Stomach (tissue), 9 donors: ENCODE data around the gene FBXW7. TPM values are rescaled to one million over a fixed set of nuclear protein-coding genes. Genes with fewer than 3 reads are reported as not detected.

Experiments
- DNase-seq, 2 donors: peaks; one replicate each; pipeline versions ENCODE4 v3.0.0 to v3.0.0-alpha.2; 2013 to 2019
- H3K27ac ChIP-seq, 5 donors: fragments of 200-600 bp in 4 of 5; sonication (generic) in 4 of 5; one replicate each; pipeline ENCODE4 v1.5.1; 2013 to 2019; ENCODE audit warnings: mild to moderate bottlenecking in 1 of 5, moderate library complexity in 1 of 5
- H3K27me3 ChIP-seq, 3 donors: fragments of 200-600 bp; sonication (generic); one replicate each; pipeline ENCODE4 v1.5.1; 2017 to 2019; ENCODE audit warnings: mixed run types in 1 of 3
- H3K36me3 ChIP-seq, 4 donors: fragments of 200-600 bp; sonication (generic); 1 replicate in 3 of 4; 2 replicates in 1 of 4; pipeline ENCODE4 v1.5.1; 2016 to 2019
- H3K4me1 ChIP-seq, 4 donors: fragments of 200-600 bp; sonication (generic); one replicate each; pipeline ENCODE4 v1.5.1; 2016 to 2019
- H3K4me3 ChIP-seq, 4 donors: fragments of 200-600 bp; sonication (generic) in 3 of 4; one replicate each; pipeline ENCODE4 v1.5.1; 2016 to 2019; ENCODE audit warnings: mild to moderate bottlenecking in 1 of 4
- H3K9me3 ChIP-seq, 4 donors: fragments of 200-600 bp; sonication (generic); one replicate each; pipeline ENCODE4 v1.5.1; 2016 to 2019
- EP300 ChIP-seq: sonication (generic); formaldehyde crosslinking; IDR thresholded peaks from one replicate; pipeline ENCODE4 v1.6.1; 2017; ENCODE audit warnings: antibody characterized with exemption
- POLR2A ChIP-seq, 4 donors: fragments of 450-650 bp; IDR thresholded peaks; one replicate each; pipeline ENCODE4 v1.6.1; 2016; ENCODE audit warnings: antibody characterized with exemption in 4 of 4, control low read depth in 2 of 4, mild to moderate bottlenecking in 1 of 4, moderate library complexity in 1 of 4
- POLR2AphosphoS5 ChIP-seq, 3 donors: sonication (generic); formaldehyde crosslinking; IDR thresholded peaks; one replicate each; pipeline ENCODE4 v1.6.1; 2016; ENCODE audit warnings: antibody characterized with exemption in 3 of 3
- WGBS, 5 donors: extraction: QIAGEN DNeasy Blood & Tissue Kit in 3 of 5; methylation state at CpG; one replicate each; pipeline versions ENCODE4 v1.1.5 to v1.1.7; 2013 to 2018; 5-methylcytosine and 5-hydroxymethylcytosine counted together
- intact Hi-C: fragments of 100-400 bp; cut with DNase I; formaldehyde crosslinking; loops from one replicate; pipeline ENCODE4 v1.15.1; 2023; ENCODE audit warnings: low total_unique reads
- polyA plus RNA-seq, 3 donors: library from polyadenylated mRNA; stranded (reverse); fragments of 200-250 nt; gene quantifications; one replicate each; pipeline ENCODE4 v1.2.3, GENCODE V29; 2013
- total RNA-seq, 5 donors: library from RNA; depleted of rRNA; stranded (reverse); fragments of >200 nt; gene quantifications; one replicate each; pipeline versions ENCODE4 v1.1.0 to v1.2.3, GENCODE V29; 2014 to 2016
- TF ChIP-seq, protein P1 (sequence below), 7 experiments: fragments of 450-650 bp in 4 of 7; fragments of 200-600 bp in 3 of 7; sonication (generic) in 3 of 7; IDR thresholded peaks; one replicate each; pipeline ENCODE4 v1.5.1; 2016 to 2019; ENCODE audit warnings: antibody characterized with exemption in 7 of 7, control low read depth in 2 of 7, mild to moderate bottlenecking in 1 of 7
- donor health status: healthy with polysubstance abuse.
- donor health status: Bipolar disorder and iron deficiency.
- donor health status: healthy.

The FBXW7 gene
- total and polyA plus RNA-seq, 8 donors, result 8.7 to 119 (median 25.1) TPM

GRCh38 chr4:152281822-152282221, 254.1 kb downstream of the FBXW7 start:
- Histone ChIP-seq H3K27me3 (no peaks in the 10 kb centered on the region), H3K9me3 (no peaks in the 10 kb centered on the region), H3K36me3 (no peaks in the 10 kb centered on the region), H3K4me3 (no peak overlapping the region), H3K4me1 (peaks cover 5 to 17% (median 9%) of the 10 kb centered on the region in 4 donors), H3K27ac (no peak overlapping the region)
- 71 to 82% (median 77%) methylated on average over 6 of the region's 6 CpGs for WGBS, 5 donors
- TF ChIP-seq, protein P1, sequence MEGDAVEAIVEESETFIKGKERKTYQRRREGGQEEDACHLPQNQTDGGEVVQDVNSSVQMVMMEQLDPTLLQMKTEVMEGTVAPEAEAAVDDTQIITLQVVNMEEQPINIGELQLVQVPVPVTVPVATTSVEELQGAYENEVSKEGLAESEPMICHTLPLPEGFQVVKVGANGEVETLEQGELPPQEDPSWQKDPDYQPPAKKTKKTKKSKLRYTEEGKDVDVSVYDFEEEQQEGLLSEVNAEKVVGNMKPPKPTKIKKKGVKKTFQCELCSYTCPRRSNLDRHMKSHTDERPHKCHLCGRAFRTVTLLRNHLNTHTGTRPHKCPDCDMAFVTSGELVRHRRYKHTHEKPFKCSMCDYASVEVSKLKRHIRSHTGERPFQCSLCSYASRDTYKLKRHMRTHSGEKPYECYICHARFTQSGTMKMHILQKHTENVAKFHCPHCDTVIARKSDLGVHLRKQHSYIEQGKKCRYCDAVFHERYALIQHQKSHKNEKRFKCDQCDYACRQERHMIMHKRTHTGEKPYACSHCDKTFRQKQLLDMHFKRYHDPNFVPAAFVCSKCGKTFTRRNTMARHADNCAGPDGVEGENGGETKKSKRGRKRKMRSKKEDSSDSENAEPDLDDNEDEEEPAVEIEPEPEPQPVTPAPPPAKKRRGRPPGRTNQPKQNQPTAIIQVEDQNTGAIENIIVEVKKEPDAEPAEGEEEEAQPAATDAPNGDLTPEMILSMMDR (IDR thresholded peaks at IDR 0.05), result no peak
- intact Hi-C loops, result no loop called here
- no peak for DNase-seq

DNA sequence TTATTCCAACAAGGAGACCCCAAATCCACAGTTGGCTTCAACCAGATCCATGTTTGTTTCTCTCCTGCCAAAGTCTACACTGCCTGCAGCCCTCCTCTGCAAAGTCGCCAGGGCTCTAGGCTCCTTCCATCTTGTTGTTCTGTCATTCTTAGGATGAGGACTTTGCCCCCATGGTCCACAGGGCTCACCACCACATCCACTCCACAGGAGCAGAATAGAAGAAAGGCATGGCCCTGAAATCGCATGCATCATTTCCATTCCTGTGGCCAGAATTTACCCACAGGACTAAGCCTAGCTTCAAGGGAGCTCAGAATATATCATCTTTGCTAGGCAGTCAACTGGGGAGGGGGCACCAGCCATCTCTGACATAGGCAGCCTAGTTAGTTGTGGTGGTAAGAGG, 254.7 kb downstream of the FBXW7 start:
- DNase-seq, result no peak
- 89 to 94% (median 90%) methylated on average over 2 of the region's 2 CpGs for WGBS, 5 donors
- TF ChIP-seq POLR2AphosphoS5 (IDR thresholded peaks at IDR 0.05), result no peak
- TF ChIP-seq, protein P1 (IDR thresholded peaks at IDR 0.05), result no peak
- TF ChIP-seq POLR2A (IDR thresholded peaks at IDR 0.05), result no peak
- no peak for TF ChIP-seq EP300
- no peak overlapping the region for H3K4me3 ChIP-seq
- no peaks in the 10 kb centered on the region for H3K36me3 ChIP-seq
- H3K27ac ChIP-seq, result no peak overlapping the region
- H3K27me3 ChIP-seq, result no peaks in the 10 kb centered on the region
- intact Hi-C loops, result no loop called here
- H3K9me3 ChIP-seq, result no peaks in the 10 kb centered on the region
- H3K4me1 ChIP-seq, result peaks cover 5 to 17% (median 9%) of the 10 kb centered on the region in 4 donors

- 66 to 85% (median 80%) methylated on average over 1 to 8 of the region's 8 CpGs for WGBS, 5 donors
- Histone ChIP-seq H3K4me3 (no peak overlapping the region), H3K27me3 (no peaks in the 10 kb centered on the region), H3K4me1 (peaks cover 5 to 17% (median 9%) of the 10 kb centered on the region in 4 donors), H3K27ac (peak overlapping the region in 3 of 5 donors; percentile 68 to 74 (median 69)), H3K36me3 (no peaks in the 10 kb centered on the region), H3K9me3 (no peaks in the 10 kb centered on the region)
- no peak for DNase-seq
- intact Hi-C loops, result no loop called here
- TF ChIP-seq POLR2A (IDR thresholded peaks at IDR 0.05), result no peak
- TF ChIP-seq EP300, result no peak
- TF ChIP-seq POLR2AphosphoS5 (IDR thresholded peaks at IDR 0.05), result no peak
- TF ChIP-seq, protein P1 (IDR thresholded peaks at IDR 0.05), result no peak
Measured at GRCh38 chr4:152279234-152279566, 256.7 kb downstream of the FBXW7 start.

GRCh38 chr4:152278505-152279233, 257.2 kb downstream of the FBXW7 start:
- 33 to 65% (median 46%) methylated on average over 9 of the region's 9 CpGs for WGBS, 5 donors
- Histone ChIP-seq H3K4me3 (no peak overlapping the region), H3K27me3 (no peaks in the 10 kb centered on the region), H3K36me3 (no peaks in the 10 kb centered on the region), H3K9me3 (no peaks in the 10 kb centered on the region), H3K4me1 (peaks cover 5 to 17% (median 9%) of the 10 kb centered on the region in 4 donors), H3K27ac (peak overlapping the region; percentile 9 to 74 (median 68))
- intact Hi-C loops, result no loop called here
- DNase-seq, result peak; percentile 51 to 82
- TF ChIP-seq POLR2AphosphoS5 (IDR thresholded peaks at IDR 0.05), result no peak

GRCh38 chr4:152278172-152278504, 257.8 kb downstream of the FBXW7 start:
- TF ChIP-seq, protein P1 (IDR thresholded peaks at IDR 0.05), result no peak
- no peak for TF ChIP-seq EP300
- no peak overlapping the region for H3K4me3 ChIP-seq

More at GRCh38 chr4:152278172-152278504, 257.8 kb downstream of the FBXW7 start:
- Histone ChIP-seq H3K9me3 (no peaks in the 10 kb centered on the region), H3K27me3 (no peaks in the 10 kb centered on the region), H3K36me3 (no peaks in the 10 kb centered on the region), H3K4me1 (peaks cover 5 to 17% (median 9%) of the 10 kb centered on the region in 4 donors), H3K27ac (peak overlapping the region; percentile 9 to 74 (median 68))
- peak in 1 of 2 donors; percentile 42 for DNase-seq
- intact Hi-C loops, result no loop called here
